Measurements from ENCODE around the gene CLDN6. TPM values are rescaled to one million over a fixed set of nuclear protein-coding genes. Genes with fewer than 3 reads are reported as not detected.

CLDN6 gene
- total and polyA plus RNA-seq, 2 of the 13 experiments (the other 11 are each of a cell fraction or from before 2014, with no cell fraction given), result 5.9 to 7.6 TPM

DNA sequence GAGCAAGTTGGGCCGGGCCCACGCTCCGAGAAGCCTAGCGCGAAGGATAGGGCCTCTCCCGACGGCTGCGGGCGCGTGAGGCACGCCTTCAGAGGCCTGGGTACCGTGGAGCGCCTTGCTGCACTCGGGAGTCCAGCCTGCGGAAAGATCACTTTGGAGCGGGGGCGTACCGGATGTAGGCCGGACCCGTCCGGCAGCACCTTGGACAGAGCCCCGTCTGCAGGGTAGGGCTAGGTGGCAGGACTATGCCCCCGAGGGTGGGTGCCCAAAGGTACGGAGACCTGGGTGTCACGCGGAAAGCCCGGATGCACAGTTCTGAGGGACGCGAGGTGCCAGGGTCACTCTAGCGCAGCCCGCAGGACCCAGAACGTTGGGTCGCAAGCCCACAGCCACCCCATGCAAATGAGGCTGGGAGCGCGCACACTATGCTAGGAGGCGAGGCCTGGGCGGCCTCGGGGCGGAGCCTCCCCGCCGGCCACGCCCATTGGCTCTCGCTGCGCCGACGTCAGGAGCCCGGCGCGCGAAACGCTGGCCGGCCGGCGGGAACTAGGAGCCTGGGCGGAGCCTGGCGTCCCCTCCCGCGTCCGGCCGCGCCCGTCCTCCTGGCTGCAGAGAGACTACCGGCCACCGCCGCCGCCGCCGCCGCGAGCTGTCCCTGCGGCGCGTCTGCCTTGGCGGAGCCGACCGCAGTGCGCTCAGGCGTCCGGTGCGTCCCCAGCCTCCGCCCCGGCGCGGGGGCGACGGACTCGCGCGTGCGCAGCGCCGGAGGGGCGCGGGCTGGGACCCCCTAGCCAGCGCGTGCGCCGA lies 49.0 kb downstream of the CLDN6 start, which contains the start of gene PAQR4 (continued):
- TF ChIP-seq ZNF704 (CRISPR knock-in tag; IDR thresholded peaks at IDR 0.05; ENCODE audit: borderline replicate concordance) (peak; percentile 87; the same call in 1 of the 2 replicates), ZBTB46 (CRISPR knock-in tag; IDR thresholded peaks at IDR 0.05; ENCODE audit: borderline replicate concordance) (peak; percentile 91; the same call in 1 of the 2 replicates), MXI1 (IDR thresholded peaks at IDR 0.05; ENCODE audit: borderline replicate concordance, low read depth, low read length) (peak; percentile 65; the same call in 1 of the 3 replicates), ZNF552 (CRISPR knock-in tag; IDR thresholded peaks at IDR 0.05; ENCODE audit: borderline replicate concordance) (peak; percentile 93; the same call in 1 of the 2 replicates), MLLT10 (CRISPR knock-in tag; IDR thresholded peaks at IDR 0.05) (no peak), TCF7 (IDR thresholded peaks at IDR 0.05; ENCODE audit: low read depth) (no peak), ATAD3A (CRISPR knock-in tag; IDR thresholded peaks at IDR 0.05) (no peak; the same call in 1 of the 2 replicates), ZNF776 (CRISPR knock-in tag; IDR thresholded peaks at IDR 0.05) (peak; percentile 87; the same call in 1 of the 2 replicates), ZNF431 (CRISPR knock-in tag; IDR thresholded peaks at IDR 0.05; ENCODE audit: borderline replicate concordance, low read depth) (peak; percentile 98), ZNF143 (CRISPR knock-in tag; IDR thresholded peaks at IDR 0.05) (peak; percentile 47; the same call in 1 of the 2 replicates), TGIF2 (CRISPR knock-in tag; IDR thresholded peaks at IDR 0.05) (peak; percentile 91), TRIM24 (CRISPR knock-in tag; IDR thresholded peaks at IDR 0.05) (no peak), GPN1 (CRISPR knock-in tag; IDR thresholded peaks at IDR 0.05; ENCODE audit: borderline replicate concordance) (peak; percentile 85; the same call in 1 of the 2 replicates), ZNF766 (CRISPR knock-in tag; IDR thresholded peaks at IDR 0.05; ENCODE audit: borderline replicate concordance) (peak; percentile 77; the same call in 1 of the 2 replicates), STAG1 (CRISPR knock-in tag; IDR thresholded peaks at IDR 0.05) (no peak), NCOA1 (CRISPR knock-in tag; IDR thresholded peaks at IDR 0.05) (no peak), ZNF788 (CRISPR knock-in tag; IDR thresholded peaks at IDR 0.05; ENCODE audit: borderline replicate concordance) (peak; percentile 96), ZNF235 (CRISPR knock-in tag; IDR thresholded peaks at IDR 0.05; ENCODE audit: borderline replicate concordance) (peak; percentile 96), ZNF567 (CRISPR knock-in tag; IDR thresholded peaks at IDR 0.05; ENCODE audit: borderline replicate concordance) (peak; percentile 88; the same call in 1 of the 2 replicates), BCL3 (CRISPR knock-in tag; IDR thresholded peaks at IDR 0.05) (peak; percentile 85), SNAI1 (CRISPR knock-in tag; IDR thresholded peaks at IDR 0.05; ENCODE audit: borderline replicate concordance) (peak; percentile 86; the same call in 1 of the 2 replicates), ZNF790 (CRISPR knock-in tag; IDR thresholded peaks at IDR 0.05; ENCODE audit: borderline replicate concordance) (peak; percentile 97)
- TF ChIP-seq, protein P1, sequence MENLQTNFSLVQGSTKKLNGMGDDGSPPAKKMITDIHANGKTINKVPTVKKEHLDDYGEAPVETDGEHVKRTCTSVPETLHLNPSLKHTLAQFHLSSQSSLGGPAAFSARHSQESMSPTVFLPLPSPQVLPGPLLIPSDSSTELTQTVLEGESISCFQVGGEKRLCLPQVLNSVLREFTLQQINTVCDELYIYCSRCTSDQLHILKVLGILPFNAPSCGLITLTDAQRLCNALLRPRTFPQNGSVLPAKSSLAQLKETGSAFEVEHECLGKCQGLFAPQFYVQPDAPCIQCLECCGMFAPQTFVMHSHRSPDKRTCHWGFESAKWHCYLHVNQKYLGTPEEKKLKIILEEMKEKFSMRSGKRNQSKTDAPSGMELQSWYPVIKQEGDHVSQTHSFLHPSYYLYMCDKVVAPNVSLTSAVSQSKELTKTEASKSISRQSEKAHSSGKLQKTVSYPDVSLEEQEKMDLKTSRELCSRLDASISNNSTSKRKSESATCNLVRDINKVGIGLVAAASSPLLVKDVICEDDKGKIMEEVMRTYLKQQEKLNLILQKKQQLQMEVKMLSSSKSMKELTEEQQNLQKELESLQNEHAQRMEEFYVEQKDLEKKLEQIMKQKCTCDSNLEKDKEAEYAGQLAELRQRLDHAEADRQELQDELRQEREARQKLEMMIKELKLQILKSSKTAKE (CRISPR knock-in tag; IDR thresholded peaks at IDR 0.05; ENCODE audit: borderline replicate concordance), result 0 out of 2 replicates have a peak, but pooled peaks have one; percentile 74
